ENCODE results near the gene SNAPC1. TPM values are rescaled to one million over a fixed set of nuclear protein-coding genes. Genes with fewer than 3 reads are reported as not detected.

SNAPC1 gene
- total and polyA plus RNA-seq, 2 donors (not counting 1 experiment from before 2014, with no cell fraction given): 23.4 to 29.6 TPM

DNA sequence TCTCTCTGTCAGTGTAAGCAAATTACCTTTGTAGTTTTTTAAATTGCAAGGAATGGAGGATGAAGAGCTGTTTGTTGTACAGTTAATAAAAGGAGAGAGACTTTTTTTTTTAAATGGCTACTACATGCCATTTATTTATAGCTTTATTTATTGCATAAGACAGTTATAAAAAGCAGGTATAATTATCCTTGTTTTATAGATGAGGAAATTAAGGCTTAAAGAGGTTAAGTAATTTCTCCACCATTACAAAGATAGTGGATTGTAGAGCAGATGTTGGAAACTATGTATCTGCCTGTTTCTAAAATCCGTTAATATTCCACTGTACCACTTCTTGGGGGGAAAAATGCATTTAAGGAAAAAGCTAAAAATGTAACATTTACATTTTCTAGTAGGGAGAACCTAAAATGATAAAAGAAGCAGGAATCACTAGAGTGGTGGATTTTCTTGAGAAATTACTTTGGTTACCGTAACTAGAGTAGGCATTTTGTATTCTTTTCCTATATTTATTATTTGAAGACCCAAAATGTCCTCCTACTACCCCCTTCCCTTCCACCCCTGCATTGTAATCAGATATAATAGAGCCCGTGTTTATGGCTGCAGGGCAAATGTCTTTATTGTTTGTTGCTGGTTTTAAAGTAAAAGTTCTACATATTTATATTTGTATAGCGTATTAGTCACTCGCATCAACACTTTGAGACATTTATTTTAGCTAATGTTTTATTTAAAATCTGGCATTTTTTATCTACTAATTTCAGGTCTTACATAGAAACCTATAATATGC is 2.3 kb downstream of the SNAPC1 start:
- Histone ChIP-seq H2AFZ (ENCODE audit: low read length) (no peak overlapping the region), H3K9ac (ENCODE audit: insufficient read depth, low read length) (no peak overlapping the region), H4K20me1 (ENCODE audit: control insufficient read depth, extremely low read depth, insufficient read depth, low read length) (no peaks in the 10 kb centered on the region), H3K4me1 (ENCODE audit: control insufficient read depth, extremely low read depth, insufficient read depth, low read length) (no peaks in the 10 kb centered on the region), H3K4me3 (replicated peaks in 1 of 4; ENCODE audit: control extremely low read depth in 1 of 4, insufficient read depth in 1 of 4, low read depth in 3 of 4, low read length in 4 of 4) (peak overlapping the region; percentile 17 to 94 (median 89)), H3K27ac (ENCODE audit: insufficient read depth, low read length) (no peak overlapping the region), H3K36me3 (ENCODE audit: control insufficient read depth, insufficient read depth, low read length) (peaks cover 2% of the 10 kb centered on the region), H3K79me2 (ENCODE audit: control insufficient read depth, insufficient read depth, low read length) (peaks cover 44% of the 10 kb centered on the region), H3K4me2 (ENCODE audit: extremely low read depth, insufficient read depth, low read length) (peak overlapping the region; percentile 58), H3K27me3 (ENCODE audit: control insufficient read depth, insufficient read depth, low read length) (no peaks in the 10 kb centered on the region), H3K9me3 (ENCODE audit: control insufficient read depth, insufficient read depth, low read depth, low read length) (no peaks in the 10 kb centered on the region)
- DNase-seq (ENCODE audit: low read depth in 2 of 2): no peak
- TF ChIP-seq CTCF (conservative IDR thresholded peaks at IDR 0.05 in 1 of 2, IDR thresholded peaks at IDR 0.05 in 1 of 2; ENCODE audit: low read depth in 1 of 2, low read length in 2 of 2) (no peak), EZH2 (IDR thresholded peaks at IDR 0.05; ENCODE audit: low read length, missing control alignments) (no peak)

GRCh38 chr14:61765225-61765943 is 3.2 kb downstream of the SNAPC1 start:
- TF ChIP-seq CTCF (conservative IDR thresholded peaks at IDR 0.05 in 1 of 2, IDR thresholded peaks at IDR 0.05 in 1 of 2; ENCODE audit: low read depth in 1 of 2, low read length in 2 of 2): no peak
- TF ChIP-seq EZH2 (IDR thresholded peaks at IDR 0.05; ENCODE audit: low read length, missing control alignments): no peak
- no peak overlapping the region for H2AFZ ChIP-seq (ENCODE audit: low read length)
- peak overlapping the region; percentile 72 for H3K4me2 ChIP-seq (ENCODE audit: extremely low read depth, insufficient read depth, low read length)
- peak in 1 of 2 donors; percentile 37 for DNase-seq (ENCODE audit: low read depth in 2 of 2)
- peak overlapping the region; percentile 9 to 94 (median 20) for H3K4me3 ChIP-seq (replicated peaks in 1 of 4; ENCODE audit: control extremely low read depth in 1 of 4, insufficient read depth in 1 of 4, low read depth in 3 of 4, low read length in 4 of 4)
- H4K20me1 ChIP-seq (ENCODE audit: control insufficient read depth, extremely low read depth, insufficient read depth, low read length): no peaks in the 10 kb centered on the region
- no peak overlapping the region for H3K9ac ChIP-seq (ENCODE audit: insufficient read depth, low read length)
- peaks cover 4% of the 10 kb centered on the region for H3K36me3 ChIP-seq (ENCODE audit: control insufficient read depth, insufficient read depth, low read length)
- H3K4me1 ChIP-seq (ENCODE audit: control insufficient read depth, extremely low read depth, insufficient read depth, low read length): no peaks in the 10 kb centered on the region
- no peaks in the 10 kb centered on the region for H3K9me3 ChIP-seq (ENCODE audit: control insufficient read depth, insufficient read depth, low read depth, low read length)
- peaks cover 44% of the 10 kb centered on the region for H3K79me2 ChIP-seq (ENCODE audit: control insufficient read depth, insufficient read depth, low read length)
- H3K27ac ChIP-seq (ENCODE audit: insufficient read depth, low read length): no peak overlapping the region
- no peaks in the 10 kb centered on the region for H3K27me3 ChIP-seq (ENCODE audit: control insufficient read depth, insufficient read depth, low read length)

GRCh38 chr14:61766151-61766550 is 3.9 kb downstream of the SNAPC1 start:
- Histone ChIP-seq H3K27ac (ENCODE audit: insufficient read depth, low read length) (no peak overlapping the region), H3K36me3 (ENCODE audit: control insufficient read depth, insufficient read depth, low read length) (peaks cover 6% of the 10 kb centered on the region), H3K9me3 (ENCODE audit: control insufficient read depth, insufficient read depth, low read depth, low read length) (no peaks in the 10 kb centered on the region), H3K4me3 (replicated peaks in 1 of 4; ENCODE audit: control extremely low read depth in 1 of 4, insufficient read depth in 1 of 4, low read depth in 3 of 4, low read length in 4 of 4) (peak overlapping the region in 1 of 4 experiments; percentile 19), H3K4me1 (ENCODE audit: control insufficient read depth, extremely low read depth, insufficient read depth, low read length) (no peaks in the 10 kb centered on the region), H3K79me2 (ENCODE audit: control insufficient read depth, insufficient read depth, low read length) (peaks cover 44% of the 10 kb centered on the region), H3K27me3 (ENCODE audit: control insufficient read depth, insufficient read depth, low read length) (no peaks in the 10 kb centered on the region), H2AFZ (ENCODE audit: low read length) (no peak overlapping the region), H3K4me2 (ENCODE audit: extremely low read depth, insufficient read depth, low read length) (peak overlapping the region; percentile 20), H4K20me1 (ENCODE audit: control insufficient read depth, extremely low read depth, insufficient read depth, low read length) (no peaks in the 10 kb centered on the region), H3K9ac (ENCODE audit: insufficient read depth, low read length) (no peak overlapping the region)
- TF ChIP-seq EZH2 (IDR thresholded peaks at IDR 0.05; ENCODE audit: low read length, missing control alignments) (no peak), CTCF (conservative IDR thresholded peaks at IDR 0.05 in 1 of 2, IDR thresholded peaks at IDR 0.05 in 1 of 2; ENCODE audit: low read depth in 1 of 2, low read length in 2 of 2) (no peak)
- peak in 1 of 2 donors; percentile 44 for DNase-seq (ENCODE audit: low read depth in 2 of 2)

Measured in fibroblast of lung (primary cell).